HL-60 (cell line): ENCODE results near the gene TGM2.

ENCODE experiments used
- DNase-seq, 2 experiments: peaks; one replicate each; pipeline ENCODE4 v3.0.0-alpha.2; 2010 to 2020; ENCODE audit warnings: low read depth in 1 of 2, low spot score in 1 of 2
- H3K27ac ChIP-seq: fragments of 250-450 bp; sonication (Bioruptor Pico); replicated peaks from 2 replicates; pipeline ENCODE4 v1.5.1; 2020; ENCODE audit warnings: mild to moderate bottlenecking, moderate library complexity
- H3K27me3 ChIP-seq: fragments of 250-450 bp; sonication (Bioruptor Pico); 2 replicates; pipeline ENCODE4 v1.5.1; 2021; ENCODE audit warnings: mild to moderate bottlenecking, moderate library complexity; ENCODE audit not compliant: insufficient read depth, poor library complexity, severe bottlenecking
- H3K4me3 ChIP-seq: replicated peaks from 2 replicates; pipeline ENCODE4 v1.5.1; 2011; ENCODE audit warnings: mild to moderate bottlenecking, control low read depth, low read length; ENCODE audit not compliant: insufficient read depth
- GABPA ChIP-seq: IDR thresholded peaks from 2 replicates; pipeline ENCODE4 v1.6.1; 2012; ENCODE audit warnings: low read depth
- POLR2AphosphoS5 ChIP-seq: IDR thresholded peaks from 2 replicates; pipeline ENCODE4 v1.6.1; 2012; ENCODE audit warnings: low read depth
- SPI1 ChIP-seq: IDR thresholded peaks from 2 replicates; pipeline ENCODE4 v1.6.1; 2012; ENCODE audit warnings: low read depth, mild to moderate bottlenecking, borderline replicate concordance
- TF ChIP-seq, protein P1 (sequence below): IDR thresholded peaks from 2 replicates; pipeline ENCODE4 v1.6.1; 2012; ENCODE audit warnings: low read depth; ENCODE audit not compliant: insufficient replicate concordance
- TF ChIP-seq, protein P2 (sequence below): IDR thresholded peaks from one replicate; pipeline ENCODE4 v1.5.1; 2011; ENCODE audit warnings: low read length, control low read depth, inconsistent platforms; ENCODE audit not compliant: insufficient read depth

TGM2 gene

DNA sequence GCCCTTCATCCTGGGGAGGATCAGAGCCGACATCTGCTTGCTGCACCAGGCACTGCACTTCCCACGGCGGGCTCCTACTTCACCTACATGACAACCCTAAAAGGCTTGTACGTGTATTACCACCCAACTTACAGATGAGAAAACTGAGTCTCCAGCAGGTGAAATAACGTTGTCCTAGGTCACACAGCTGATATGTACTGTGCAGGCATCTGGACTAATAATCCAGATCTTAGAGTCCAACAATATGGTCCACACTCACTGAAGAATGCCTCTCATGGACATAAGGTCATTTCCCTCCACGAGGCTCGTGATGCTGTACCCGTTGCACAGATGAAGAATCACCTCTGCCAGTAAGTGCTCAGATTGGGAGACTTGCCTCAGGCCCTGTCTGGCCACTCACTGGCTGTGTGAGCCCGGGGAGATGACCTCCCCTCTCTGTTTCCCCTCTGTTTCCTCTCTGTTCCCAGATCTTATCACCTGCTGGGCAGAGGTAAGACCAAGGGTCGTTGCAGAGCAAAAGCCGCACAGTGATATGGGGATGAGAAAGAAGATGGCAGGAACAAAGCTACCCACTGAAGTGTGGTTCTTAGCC lies 32.1 kb downstream of the TGM2 start:
- Histone ChIP-seq H3K27me3 (no peaks in the 10 kb centered on the region), H3K27ac (no peak overlapping the region), H3K4me3 (no peak overlapping the region)
- no peak for DNase-seq
- TF ChIP-seq, protein P1, sequence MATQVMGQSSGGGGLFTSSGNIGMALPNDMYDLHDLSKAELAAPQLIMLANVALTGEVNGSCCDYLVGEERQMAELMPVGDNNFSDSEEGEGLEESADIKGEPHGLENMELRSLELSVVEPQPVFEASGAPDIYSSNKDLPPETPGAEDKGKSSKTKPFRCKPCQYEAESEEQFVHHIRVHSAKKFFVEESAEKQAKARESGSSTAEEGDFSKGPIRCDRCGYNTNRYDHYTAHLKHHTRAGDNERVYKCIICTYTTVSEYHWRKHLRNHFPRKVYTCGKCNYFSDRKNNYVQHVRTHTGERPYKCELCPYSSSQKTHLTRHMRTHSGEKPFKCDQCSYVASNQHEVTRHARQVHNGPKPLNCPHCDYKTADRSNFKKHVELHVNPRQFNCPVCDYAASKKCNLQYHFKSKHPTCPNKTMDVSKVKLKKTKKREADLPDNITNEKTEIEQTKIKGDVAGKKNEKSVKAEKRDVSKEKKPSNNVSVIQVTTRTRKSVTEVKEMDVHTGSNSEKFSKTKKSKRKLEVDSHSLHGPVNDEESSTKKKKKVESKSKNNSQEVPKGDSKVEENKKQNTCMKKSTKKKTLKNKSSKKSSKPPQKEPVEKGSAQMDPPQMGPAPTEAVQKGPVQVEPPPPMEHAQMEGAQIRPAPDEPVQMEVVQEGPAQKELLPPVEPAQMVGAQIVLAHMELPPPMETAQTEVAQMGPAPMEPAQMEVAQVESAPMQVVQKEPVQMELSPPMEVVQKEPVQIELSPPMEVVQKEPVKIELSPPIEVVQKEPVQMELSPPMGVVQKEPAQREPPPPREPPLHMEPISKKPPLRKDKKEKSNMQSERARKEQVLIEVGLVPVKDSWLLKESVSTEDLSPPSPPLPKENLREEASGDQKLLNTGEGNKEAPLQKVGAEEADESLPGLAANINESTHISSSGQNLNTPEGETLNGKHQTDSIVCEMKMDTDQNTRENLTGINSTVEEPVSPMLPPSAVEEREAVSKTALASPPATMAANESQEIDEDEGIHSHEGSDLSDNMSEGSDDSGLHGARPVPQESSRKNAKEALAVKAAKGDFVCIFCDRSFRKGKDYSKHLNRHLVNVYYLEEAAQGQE = no peak
- TF ChIP-seq GABPA = no peak
- TF ChIP-seq, protein P2, sequence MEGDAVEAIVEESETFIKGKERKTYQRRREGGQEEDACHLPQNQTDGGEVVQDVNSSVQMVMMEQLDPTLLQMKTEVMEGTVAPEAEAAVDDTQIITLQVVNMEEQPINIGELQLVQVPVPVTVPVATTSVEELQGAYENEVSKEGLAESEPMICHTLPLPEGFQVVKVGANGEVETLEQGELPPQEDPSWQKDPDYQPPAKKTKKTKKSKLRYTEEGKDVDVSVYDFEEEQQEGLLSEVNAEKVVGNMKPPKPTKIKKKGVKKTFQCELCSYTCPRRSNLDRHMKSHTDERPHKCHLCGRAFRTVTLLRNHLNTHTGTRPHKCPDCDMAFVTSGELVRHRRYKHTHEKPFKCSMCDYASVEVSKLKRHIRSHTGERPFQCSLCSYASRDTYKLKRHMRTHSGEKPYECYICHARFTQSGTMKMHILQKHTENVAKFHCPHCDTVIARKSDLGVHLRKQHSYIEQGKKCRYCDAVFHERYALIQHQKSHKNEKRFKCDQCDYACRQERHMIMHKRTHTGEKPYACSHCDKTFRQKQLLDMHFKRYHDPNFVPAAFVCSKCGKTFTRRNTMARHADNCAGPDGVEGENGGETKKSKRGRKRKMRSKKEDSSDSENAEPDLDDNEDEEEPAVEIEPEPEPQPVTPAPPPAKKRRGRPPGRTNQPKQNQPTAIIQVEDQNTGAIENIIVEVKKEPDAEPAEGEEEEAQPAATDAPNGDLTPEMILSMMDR = no peak
- no peak for TF ChIP-seq POLR2AphosphoS5
- no peak for TF ChIP-seq SPI1

DNA sequence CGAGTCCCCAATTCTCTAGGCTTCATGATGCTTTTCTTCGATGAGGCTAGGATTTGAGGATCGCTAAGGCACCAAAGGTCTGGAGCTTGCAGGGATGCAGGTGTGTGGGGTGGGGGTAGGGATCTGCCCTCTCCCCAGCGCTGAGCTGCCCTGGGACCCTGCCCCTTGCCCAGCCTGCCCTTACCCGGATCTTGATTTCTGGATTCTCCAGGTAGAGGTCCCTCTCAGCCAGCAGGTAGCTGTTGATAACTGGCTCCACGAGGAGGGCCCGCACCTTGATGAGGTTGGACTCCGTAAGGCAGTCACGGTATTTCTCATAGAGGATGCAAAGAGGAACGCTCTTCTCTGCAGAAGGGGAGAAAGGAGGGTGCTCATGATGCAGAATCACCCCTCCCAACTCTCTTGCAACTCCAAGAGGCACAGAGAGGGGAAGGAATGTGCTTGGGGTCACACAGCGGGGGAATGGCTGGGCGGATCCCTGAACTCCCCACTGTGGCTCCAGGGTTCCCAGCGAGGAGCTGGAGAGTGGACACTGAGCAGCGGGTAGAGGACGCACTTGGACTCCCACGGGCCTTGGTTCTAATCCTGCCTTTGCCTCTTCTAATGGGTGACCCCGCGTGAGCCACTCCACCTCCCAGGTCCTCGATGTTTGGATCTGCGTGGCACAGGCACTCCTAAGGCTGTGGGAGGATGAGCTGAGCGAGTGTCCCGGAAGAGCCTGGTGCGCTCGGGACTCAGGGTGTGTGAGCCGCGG lies 32.7 kb downstream of the TGM2 start:
- DNase-seq = no peak
- TF ChIP-seq, protein P2 = no peak
- TF ChIP-seq POLR2AphosphoS5 = no peak
- TF ChIP-seq, protein P1 = no peak
- no peak for TF ChIP-seq GABPA
- no peak for TF ChIP-seq SPI1
- no peak overlapping the region for H3K4me3 ChIP-seq
- no peak overlapping the region for H3K27ac ChIP-seq
- H3K27me3 ChIP-seq = no peaks in the 10 kb centered on the region

DNA sequence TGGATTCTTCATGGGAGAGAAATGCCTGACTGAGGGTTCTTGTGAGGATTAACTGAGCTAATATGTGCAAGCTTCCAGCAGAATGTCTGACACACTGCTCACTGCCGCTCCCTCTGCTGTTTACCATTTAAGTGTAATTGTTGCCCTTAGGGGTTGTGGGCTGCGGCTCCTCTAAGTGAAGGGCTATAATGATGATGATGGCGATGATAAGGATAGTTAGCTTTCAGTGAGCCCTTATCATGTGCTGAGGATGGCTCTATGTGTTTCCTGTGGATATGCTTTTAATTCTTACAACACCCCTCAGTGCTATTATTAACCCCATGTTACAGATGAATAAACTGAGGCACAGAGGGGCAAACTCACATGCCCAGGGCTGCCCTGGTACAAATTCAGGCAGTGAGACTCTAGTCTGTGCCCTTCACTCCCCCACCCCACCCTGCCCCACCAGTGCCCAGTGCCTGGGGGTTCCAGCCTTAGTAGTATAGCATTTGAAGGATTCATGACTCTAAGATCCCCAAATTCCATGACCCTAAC lies 33.4 kb downstream of the TGM2 start:
- TF ChIP-seq, protein P1 = no peak
- TF ChIP-seq SPI1 (no peak), POLR2AphosphoS5 (no peak), GABPA (no peak)
- no peak for DNase-seq
- Histone ChIP-seq H3K27me3 (no peaks in the 10 kb centered on the region), H3K27ac (no peak overlapping the region), H3K4me3 (no peak overlapping the region)
